ENCODE results near the gene B3GNT5.
A peak's percentile ranks its signal among the peaks of the same experiment; 100 is the strongest.

The B3GNT5 gene

DNA sequence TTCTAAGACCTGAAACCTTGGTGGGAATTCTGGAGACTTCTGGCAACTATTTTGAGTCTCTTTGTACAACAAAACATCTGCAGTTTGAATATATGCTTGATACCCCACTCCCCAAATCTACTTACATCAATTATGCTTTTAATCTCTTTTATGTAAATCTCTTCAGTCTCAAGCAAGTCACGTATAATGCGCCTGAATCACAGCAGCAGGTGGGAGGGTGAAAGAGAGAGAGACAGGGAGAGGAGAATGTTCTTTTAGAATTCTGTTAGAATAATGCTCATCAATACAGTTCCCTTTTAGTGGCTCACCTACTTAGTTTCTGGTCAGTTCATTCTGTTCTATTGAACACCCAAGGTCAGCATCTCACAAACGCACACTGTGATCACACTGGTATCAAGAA is 22.2 kb upstream of the B3GNT5 start:
- no peak for DNase-seq

DNA sequence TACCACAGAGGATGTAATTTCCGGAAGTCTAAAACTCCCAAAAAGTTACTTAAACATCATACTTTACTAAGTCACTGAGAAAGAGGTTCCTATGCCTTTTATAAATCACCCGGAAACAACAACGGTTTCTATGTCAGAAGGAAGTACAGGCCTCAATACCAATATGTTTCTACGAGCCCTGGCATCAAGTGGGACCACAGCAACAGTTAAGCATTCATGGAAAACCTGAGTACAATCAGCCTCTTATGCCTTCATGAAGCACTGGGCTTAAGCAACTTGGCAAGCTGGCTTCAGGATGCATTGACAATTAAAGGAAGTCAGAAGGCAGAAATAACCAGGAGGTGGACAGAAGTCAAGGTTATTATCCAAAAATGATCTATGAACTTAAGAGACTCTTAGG is 19.1 kb upstream of the B3GNT5 start:
- peak; percentile 35 for DNase-seq

DNA sequence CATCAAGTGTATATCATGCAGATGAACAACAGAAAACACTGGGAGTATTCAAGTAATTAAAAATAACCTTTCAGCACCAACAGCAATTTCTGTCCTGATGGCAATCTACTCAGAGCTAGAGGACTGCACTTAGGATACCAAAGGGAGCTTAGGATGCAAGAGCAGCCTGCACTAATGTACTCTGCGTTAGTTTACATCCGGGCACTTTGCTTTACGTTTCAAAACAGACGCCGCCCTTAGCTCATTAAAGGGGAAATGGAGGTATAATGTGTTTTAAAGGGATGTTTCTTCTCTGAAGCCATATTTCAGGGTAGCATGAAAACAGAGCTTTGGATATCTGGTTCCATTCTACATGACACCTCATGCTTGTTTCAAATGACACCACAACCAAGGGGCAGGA is 14.0 kb upstream of the B3GNT5 start:
- no peak for DNase-seq

DNA sequence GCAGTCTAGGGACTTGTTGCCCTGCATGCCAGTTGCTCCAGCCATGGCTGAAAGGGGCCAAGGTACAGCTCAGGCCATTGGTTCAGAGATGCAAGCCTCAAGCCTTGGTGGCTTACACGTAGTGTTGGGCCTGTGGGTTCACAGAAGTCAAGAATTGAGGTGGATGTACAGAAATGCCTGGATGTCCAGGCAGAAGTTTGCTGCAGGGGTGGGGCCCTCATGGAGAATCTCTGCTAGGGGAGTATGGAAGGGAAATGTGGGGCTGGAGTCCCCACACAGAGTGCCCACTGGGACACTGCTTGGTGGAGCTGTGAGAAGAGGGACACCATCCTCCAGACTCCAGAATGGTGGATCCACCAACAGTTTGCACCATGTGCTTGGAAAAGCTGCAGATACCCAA is 10.6 kb upstream of the B3GNT5 start:
- no peak for DNase-seq

DNA sequence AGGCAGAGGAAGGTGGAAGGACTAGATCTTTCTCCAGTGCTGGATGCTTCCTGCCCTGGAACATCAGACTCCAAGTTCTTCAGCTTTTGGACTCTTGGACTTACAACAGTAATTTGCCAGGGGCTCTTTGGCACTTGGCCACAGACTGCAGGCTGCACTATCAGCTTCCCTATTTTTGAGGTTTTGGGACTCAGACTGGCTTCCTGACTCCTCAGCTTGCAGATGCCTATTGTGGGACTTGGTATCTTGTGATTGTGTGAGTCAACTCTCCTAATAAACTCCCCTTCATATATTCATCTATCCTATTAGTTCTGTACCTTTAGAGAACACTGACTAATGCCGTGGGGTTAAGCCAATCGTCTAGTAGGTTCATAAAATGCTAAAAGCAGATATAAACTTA is 8.8 kb upstream of the B3GNT5 start:
- DNase-seq = peak; percentile 75

DNA sequence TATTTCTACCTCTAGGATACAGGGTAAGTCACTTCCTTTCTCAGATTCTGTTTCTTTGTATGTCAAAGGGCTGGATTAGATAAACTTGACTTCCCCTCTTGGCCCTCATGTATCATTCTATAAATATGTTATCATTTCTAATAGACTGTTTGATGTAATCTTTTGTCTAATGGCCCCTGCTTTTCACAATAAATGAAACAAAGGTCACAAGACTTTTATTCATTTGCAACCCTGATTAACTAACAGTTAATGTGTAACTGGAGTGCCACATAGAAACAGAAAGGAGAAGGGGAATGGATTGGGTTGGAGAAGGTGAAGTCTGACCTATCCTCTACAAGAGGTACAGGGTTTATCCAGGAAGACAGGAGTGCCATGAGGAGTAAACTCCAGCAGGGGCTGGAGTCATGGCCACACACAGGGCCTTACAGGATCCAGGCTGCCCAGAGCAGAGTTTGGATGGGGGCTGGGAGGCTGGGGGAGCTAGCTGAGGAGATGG is 8.0 kb upstream of the B3GNT5 start:
- no peak for DNase-seq

DNA sequence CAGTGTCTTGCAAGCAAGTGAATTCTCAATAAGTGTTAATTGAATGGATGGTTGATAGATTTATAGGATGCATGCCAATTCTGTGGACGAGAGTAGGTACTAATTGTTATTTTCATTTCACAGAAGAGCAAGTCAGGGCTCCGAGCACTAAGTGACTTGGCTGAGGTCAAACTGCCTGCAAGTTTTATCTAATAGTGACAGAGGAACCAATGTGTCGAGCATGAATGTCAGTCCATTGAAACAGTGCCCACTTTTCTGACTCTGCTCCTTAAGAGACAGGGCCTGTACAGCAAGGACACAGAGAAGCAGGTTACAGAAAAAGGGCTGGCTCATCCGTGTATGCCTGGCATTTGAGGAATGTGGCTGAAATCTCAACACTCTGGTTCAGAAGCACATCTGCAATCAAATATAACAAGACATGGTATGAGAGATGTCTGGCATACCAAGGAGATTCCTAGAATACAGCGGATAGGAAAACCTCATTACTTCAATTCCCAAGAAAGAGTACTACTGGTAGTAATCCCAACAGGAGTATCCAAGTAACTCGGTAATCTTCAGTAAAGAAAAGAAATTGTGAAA is 6.0 kb upstream of the B3GNT5 start:
- DNase-seq = no peak

DNA sequence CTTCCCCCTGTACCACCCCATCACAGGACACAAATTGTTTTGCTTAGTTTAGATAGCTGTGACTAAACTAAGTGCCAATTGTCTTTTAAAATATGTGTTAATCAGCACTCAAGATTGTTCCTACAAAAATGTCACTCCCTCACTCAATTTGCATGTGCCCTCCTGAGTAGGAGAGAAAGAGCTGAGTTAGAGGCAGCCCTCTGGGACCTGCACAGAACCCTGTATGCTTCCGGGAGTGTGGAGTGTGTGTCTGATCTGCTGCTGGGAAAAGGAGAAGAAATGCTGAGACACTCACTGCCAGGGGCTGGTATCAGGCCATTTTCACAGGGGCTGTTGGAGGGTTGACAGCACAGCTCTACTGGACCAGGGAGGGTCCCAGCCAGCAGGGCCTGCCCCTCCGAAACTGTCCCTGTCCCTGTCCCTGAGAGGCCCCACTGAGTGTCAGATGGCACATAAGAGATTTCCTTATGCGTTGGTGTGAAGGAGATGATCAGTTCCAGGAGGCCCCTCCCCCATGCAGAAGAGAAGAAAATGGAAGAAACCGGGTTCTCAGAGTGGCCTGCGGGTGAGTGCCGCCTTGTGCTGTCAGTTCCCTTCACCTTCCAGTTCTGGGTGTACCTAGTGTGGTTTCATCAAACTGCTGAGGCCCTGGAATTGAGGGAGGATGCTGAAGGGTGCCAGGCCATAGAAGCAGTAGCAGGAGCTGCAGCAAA is 3.9 kb upstream of the B3GNT5 start:
- no peak for DNase-seq

DNA sequence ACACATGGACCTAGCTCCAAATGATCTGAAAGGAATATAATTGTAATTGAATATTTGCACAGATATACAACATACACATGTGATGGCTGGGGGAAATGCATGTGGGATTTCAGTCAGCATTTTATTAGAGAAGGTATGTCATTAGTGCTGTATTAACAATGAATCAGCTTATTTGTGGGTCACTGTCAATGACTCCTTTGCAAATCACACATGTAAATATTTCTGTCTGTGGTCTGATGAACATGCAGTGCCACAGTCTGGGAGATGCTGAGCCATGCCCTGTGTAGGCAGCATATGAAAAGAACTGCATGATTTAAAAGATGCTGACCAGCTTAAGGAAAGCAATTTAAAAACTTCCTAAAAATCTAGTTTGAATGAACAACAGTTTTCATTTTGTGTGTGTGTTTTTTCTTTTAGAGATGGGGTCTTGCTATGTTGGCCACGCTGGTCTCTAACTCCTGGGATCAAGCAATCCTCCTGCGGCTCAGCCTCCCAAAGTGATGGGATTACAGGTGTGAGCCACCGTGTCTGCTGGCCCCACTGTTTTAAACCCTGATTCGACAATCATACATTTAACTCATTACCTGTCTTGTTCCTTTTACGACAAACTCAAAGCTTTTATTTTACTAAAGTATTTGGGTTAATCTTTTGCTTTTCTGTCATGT is 803 bp upstream of the B3GNT5 start:
- no peak for DNase-seq

DNA sequence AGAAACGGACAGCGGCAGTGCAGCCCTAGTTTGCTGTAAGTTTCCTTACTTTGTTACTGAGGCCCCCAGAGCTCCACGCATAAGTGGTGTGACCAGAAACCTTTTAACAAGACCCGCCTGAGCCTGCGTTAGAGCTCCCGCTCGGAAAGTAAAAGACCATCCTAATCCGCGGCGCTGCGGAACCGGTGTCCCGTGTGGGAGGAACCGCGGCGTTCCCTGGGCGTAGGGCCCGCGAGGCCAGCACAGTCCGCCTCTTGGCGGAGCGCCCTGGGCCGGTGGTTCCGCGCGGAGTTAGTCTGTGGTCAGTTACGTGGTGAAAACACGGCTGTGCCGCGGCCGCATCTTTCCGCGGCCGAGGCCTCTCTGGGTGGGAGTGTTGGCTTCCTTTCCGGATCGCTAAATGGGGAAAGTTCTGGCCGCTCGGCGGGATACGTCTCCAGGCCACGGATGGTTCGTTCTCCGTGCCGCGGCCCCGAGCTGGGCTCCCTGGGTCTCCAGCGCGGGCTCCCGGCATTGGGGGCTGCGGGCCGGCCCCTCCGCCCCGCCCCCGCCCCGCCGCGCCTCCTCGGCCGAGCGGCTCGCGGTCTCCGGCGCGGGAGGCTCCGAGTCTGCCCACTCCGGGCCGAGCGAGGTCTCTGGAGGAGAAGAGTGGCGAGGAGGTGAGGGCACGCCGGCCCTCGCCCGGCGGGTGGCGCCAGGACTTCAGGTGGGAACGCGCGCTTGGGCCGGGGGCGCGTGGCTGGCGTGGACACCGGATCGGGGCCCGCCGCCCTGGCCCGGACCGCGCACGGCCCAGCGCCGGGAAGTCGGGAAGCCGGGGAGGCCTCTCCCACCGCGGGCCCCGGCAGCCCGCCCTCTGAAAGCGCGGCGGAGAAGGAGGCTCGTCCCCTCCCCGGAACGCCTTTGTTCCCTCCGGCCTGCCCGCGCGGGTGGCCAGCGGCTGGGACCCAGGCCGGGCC is 754 bp downstream of the B3GNT5 start:
- DNase-seq = peak; percentile 22

DNA sequence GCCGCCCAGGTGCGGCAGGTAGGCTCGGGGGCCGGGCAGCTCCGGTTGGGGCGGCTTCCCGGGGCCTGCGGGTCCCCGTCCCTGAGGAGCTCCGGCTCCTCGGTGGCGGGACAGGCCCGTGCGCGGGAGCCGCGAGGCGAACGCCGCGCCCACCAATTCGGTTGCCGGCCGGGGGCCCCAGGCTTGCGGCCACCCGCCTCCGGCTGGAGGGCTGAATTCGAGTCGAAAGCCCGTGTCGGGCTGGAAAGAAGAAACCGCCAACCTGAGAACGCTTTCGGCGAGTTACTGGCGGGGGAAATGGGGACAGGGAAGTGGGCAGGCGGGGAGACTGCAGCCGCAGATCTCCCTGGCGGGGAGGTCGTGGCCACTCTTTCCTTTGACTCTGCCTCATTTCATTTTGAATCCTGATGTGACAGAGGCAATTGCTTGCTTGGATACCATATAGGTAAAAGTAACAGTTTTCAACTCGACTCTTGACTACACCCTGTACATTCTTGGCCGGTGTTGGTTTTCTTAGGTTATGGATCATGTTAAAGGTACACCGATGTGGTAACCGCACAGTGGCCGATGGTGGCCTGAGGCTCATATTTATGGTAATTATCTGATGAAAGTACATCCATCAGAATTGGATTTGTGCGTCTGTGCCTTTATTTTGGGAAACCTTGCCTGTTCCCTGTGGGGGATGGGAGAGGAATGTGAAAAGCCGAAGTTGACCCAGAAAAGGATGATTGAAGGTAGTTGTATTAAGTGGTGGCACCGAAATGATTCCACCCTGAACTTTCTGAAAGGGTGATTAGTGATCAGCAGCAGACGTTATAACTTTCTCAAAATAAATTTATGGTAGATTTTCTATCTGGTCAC is 1.7 kb downstream of the B3GNT5 start:
- peak; percentile 21 for DNase-seq

DNA sequence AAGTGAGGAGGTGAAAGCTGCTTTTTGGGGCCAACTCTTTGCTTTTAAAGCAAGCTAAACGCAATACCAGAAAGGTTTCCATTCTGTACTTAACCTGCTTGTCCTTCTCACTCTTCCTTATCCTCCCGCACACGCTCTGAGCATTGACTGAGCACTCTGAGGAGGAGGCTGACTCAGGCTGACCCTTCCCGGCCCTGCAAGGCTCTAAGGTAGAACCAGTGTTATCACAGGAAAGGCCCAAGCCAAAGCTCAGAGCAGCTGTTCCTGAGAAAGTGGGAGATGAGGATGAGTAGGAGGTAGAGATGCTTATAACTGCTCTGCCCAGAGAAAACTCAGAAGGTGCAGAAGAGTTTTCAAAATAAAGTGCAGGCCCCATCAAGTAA is 2.3 kb downstream of the B3GNT5 start:
- no peak for DNase-seq

DNA sequence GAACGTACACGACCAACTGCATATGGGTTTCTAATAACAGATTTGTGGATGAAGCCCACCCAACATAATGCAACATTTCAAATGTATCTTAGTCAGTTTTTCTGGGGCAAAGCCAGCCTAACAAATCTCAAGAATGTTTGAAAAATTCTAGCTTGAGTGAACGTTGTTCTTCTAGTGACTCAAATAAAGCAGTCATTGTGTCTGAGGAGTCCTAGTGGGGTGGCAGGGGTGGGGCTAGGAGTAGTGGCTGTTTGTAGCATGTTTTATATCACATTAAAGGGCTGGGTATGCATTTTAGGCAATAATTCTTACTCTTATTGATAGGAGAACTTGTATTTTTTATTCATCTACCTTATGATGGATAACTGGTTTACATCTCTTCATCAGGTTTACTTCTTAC is 6.0 kb downstream of the B3GNT5 start:
- no peak for DNase-seq

DNA sequence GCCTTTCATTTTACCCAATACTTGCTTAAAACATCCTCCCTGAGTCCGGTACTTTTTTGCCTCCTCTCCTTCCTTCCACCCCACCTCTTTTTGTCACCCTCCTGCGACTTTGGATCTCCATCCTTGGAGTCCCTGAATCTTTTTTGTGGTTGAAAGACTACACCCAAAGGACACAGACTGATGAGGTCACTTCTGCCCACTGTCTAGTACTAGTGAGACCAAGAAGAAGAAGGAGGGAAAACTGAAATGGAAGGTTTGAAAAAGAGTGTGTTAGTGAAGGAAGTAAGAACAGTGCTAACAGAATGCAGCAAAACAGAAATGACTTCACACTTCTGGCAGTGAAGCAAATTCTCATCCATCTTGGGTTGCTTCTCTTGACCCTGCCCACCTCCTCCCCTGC is 6.6 kb downstream of the B3GNT5 start:
- DNase-seq = no peak

DNA sequence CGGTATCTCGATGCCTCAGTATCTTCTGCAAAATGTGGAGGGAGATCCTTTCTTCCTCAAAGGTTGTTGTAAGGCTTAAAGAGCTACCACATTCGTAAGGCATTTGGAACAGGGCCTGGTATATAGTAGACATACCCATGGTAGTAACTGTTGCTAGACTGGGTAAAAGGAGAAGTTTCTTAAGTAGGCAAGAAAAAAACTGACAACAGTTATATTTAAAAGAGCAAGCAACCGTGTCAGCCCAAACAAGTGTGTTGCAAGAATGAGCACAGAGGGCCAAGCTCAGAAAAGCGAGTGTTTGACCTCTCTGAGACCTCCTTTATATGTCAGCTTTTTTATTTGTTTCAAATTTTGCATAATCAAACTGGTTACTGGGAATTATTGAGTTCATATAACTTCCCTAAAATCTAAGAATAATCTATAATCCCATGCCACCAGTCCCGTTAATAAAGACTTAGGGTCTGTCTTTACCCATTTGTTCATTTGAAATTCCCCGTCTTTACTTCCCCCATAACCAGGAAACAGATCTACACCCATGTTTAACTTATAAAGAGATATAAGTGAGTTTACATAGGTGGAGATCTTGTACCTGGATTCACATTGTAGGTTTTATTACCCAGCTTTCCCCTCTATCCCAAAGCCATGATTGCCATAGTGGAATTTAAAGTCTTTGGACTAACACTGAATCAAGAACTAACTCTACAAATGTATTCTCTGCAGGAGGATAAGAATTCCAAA is 7.3 kb downstream of the B3GNT5 start:
- DNase-seq = peak; percentile 89

DNA sequence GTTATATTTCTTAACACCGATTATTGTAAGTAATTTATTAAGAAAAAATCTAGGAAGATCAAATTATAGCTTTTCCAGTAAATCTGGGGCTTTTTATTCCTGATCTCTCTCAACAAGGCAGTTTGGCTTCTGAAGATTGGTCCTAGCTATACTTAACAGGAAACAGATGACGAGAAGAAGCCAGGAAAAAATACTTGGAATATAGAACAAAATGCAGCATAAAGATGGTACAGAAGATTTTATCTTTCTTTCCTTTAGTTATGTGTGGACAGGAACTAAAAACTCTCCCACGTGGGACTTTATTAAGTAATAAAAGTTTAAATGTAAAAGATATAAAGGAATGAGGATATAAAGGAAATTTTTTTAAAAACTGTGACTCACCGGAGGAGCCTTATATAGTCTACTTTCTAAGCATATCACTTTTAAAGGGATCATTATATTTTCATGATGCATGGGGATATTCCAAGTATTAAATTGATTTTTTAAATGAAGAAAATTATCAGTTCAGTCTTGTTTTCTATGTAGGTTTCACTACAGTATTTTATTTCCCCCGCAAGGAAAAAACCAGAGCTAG is 8.2 kb downstream of the B3GNT5 start:
- no peak for DNase-seq

DNA sequence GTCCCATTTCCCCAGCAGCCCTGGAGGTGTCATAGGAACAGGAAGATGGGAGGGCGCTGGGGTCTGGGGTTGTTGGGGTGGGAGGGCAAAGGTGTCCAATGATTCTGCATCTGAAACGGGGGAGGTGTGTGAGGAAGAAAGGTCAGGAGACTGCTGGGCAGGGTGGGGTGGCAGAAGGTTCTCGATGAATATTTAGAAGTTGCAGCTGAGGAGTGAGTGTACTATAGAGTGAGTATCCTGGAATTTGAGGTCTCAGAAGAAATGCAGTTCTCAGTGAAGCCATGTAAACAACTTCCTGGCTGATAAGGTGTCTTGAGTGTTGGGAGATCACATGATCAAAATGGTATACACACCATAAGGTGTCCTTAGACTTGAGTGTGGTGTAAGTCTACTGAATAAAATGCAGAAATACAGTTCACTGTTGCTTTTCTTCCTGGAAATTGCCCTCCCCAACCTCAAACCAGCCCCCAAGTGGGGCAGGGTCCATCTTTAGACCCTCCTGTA is 9.9 kb downstream of the B3GNT5 start:
- DNase-seq = no peak

DNA sequence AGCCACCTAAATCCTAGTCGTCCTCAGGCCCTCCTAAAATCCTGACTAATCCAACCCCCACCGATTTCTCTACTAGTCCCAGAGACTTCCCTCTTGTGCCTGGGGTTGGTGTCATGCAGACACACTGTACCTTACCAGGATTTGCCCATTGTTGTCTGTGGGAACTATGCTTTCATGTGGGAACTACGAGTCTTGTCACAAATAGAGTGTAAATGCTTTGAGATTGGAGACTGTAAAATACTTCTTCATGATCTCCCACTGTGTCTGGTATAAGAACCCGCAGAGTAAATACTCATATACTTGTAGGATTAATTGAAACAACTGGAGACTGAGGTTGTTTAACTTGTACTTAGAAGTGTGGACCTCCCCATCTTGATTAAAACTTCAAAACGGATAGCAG is 11.2 kb downstream of the B3GNT5 start:
- DNase-seq = no peak

DNA sequence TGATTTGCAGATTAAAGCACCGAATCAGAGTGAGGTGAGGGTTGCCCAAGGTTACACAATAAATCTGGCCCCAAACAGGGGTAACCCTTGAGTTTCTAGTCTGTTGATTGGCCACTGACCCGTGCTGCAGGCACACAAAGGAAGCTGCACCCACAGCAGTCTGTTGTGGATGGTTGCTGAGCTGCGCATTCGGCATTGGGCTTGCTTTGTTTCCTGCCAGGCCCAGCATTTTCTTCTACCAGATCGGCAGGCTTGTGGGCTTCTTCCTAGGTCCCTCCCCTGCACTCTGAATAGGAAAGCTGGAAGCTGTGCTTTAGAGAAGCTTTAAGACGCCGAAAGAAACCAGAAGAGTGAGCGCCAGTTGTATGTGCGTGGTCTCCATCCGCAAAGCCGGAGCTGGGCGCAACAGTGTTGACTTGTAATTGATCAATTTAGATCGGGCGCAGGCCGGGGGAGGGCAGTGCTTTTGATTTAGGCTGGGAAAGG is 12.1 kb downstream of the B3GNT5 start:
- DNase-seq = no peak

DNA sequence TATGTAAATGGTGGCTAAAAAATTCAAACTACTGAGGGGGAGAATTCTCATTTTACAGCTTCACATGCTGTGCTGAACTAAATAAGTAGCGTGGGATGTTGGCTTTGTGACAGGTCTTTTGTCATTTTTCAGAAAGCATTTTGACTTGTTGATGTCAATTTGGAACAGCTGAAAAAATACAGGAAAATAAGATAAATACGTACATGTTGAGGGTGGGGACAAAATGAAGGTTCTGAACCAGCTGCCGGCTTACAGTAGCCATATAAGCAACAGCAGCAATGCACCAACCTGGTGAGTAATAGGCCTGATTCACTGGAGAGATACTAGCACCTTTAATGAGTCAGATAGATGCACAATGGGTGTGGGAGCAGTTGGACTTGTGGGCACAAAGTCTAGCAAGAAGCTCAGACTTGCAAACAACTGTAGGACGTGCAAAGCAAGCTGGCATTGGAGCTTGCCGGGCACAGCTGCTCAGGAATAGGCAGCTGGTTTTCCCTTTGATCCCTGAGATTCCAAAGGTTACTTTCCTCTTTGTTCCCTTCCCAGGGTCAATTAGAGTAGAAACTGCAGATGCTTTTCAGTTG is 12.9 kb downstream of the B3GNT5 start:
- DNase-seq = no peak
